Epithelial cell of esophagus (primary cell): ENCODE results near the gene CCRL2.

Experiments used
- DNase-seq: peaks from one replicate; pipeline ENCODE4 v3.0.0; 2010; ENCODE audit warnings: low read depth
- H3K4me3 ChIP-seq: 2 replicates; pipeline ENCODE4 v1.5.1; 2011; ENCODE audit warnings: mild to moderate bottlenecking, low read length, control low read depth
- TF ChIP-seq, protein P1 (sequence below): IDR thresholded peaks from 2 replicates; pipeline ENCODE4 v1.5.1; 2011; ENCODE audit warnings: low read depth, mild to moderate bottlenecking, low read length, control low read depth, inconsistent platforms; ENCODE audit not compliant: insufficient read depth; ENCODE audit errors: missing control alignments

CCRL2 gene

DNA sequence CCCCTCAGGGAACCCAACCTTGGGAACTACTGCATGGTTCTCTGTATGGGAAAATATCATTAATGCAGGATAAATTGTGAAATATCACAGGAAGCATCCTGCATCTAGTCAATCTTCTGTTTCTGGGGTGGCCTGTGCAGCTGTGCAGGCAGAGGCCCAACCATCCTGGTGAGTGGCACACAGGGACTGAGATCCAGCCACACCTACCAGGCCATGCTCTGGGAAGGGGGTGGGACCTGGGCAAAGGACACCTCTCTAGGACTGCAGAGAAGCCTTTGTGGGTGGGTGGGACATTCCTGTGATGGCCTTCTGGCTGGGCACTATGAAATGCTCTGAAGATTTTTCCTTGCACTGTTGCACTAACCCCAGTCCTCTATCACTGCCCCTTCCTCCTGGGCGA, 26.8 kb downstream of the CCRL2 start:
- no peak overlapping the region for H3K4me3 ChIP-seq
- DNase-seq, result no peak
- TF ChIP-seq, protein P1, sequence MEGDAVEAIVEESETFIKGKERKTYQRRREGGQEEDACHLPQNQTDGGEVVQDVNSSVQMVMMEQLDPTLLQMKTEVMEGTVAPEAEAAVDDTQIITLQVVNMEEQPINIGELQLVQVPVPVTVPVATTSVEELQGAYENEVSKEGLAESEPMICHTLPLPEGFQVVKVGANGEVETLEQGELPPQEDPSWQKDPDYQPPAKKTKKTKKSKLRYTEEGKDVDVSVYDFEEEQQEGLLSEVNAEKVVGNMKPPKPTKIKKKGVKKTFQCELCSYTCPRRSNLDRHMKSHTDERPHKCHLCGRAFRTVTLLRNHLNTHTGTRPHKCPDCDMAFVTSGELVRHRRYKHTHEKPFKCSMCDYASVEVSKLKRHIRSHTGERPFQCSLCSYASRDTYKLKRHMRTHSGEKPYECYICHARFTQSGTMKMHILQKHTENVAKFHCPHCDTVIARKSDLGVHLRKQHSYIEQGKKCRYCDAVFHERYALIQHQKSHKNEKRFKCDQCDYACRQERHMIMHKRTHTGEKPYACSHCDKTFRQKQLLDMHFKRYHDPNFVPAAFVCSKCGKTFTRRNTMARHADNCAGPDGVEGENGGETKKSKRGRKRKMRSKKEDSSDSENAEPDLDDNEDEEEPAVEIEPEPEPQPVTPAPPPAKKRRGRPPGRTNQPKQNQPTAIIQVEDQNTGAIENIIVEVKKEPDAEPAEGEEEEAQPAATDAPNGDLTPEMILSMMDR, result no peak

DNA sequence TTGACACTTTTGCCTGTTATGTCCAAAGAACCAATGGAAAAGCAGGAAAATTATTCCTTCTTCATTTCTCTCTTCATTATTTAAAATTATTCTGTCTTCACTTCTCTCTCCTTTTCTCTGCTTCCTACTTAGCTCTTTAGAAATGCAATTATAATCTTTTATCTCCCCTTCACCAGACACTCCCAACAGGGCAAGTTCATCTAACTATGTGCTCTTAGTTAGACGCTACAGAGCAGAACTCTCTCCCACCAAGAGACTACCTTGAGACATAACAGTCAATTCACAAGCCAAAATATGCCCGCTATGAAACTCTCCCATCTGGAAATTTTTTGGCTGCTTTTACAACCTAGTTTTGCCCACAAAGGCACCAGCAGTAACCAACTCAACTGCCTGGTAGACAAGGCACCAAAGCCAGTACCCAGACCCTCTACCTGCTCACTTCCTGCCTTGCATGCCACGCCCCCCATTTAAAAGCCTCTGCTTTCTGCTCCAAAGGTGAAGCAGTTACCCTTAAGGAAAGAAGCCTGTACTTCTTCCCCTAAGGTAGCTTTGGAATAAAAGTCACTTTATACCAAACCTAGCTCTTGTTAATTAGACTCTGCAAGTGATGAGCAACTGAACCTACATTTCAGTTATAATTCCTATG, 28.1 kb downstream of the CCRL2 start:
- TF ChIP-seq, protein P1, result no peak
- DNase-seq, result no peak
- no peak overlapping the region for H3K4me3 ChIP-seq

DNA sequence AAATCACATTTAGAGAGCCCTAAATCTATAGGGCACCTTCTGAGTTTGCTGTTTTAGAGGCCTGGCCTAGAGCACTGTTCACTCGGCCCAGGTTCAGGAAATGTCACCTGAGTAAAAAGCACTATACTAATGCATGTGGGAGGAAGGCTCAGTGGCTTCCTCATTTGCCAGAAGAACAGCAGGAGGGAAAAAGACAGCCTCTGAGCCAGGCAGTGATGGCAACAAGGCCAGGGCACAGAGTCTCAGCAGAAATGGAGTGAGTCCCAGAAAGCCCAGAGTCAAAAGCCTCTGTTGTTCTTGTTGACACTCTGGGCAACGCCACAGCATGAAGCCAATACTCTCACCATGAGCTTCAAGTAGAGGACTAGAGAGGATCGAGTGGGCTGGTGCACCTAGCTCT, 31.8 kb downstream of the CCRL2 start:
- TF ChIP-seq, protein P1, result no peak
- no peak overlapping the region for H3K4me3 ChIP-seq
- no peak for DNase-seq

DNA sequence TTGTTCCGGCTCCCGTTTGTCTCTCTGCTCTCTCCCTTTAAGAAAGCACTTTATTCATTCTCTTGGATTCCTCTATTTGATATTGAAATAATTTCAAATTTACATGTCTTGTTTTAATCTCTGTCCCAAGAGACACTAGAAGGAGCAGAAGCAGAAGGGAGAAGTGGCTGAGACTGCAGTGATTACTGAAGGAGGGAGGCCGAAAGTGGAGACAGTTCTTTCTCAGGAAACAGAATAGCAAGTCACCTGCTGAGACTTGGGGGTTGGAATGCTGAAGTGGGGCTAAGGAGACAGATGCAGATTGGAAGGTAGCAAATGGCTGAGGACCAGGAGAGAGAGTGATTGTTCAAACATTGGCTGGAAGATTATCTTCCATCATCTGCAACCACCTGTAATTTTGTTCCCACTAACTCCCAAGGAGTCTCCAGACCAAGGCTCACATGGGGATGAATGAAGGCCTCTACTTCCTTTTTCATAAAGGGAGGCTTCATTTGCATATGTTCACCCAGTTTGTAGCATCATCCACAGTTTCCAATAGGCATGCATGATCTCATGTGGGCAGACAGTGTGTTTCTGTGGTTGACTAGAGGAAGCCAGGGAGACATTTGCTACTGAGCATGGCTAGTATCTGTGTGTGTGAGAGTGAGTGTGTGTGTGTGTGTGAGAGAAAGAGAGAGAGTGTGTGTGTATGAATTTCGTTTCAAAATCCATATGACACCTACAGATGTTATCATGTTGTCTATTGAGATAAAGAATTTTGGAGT, 33.7 kb downstream of the CCRL2 start:
- H3K4me3 ChIP-seq, result no peak overlapping the region
- DNase-seq, result no peak
- TF ChIP-seq, protein P1, result no peak

DNA sequence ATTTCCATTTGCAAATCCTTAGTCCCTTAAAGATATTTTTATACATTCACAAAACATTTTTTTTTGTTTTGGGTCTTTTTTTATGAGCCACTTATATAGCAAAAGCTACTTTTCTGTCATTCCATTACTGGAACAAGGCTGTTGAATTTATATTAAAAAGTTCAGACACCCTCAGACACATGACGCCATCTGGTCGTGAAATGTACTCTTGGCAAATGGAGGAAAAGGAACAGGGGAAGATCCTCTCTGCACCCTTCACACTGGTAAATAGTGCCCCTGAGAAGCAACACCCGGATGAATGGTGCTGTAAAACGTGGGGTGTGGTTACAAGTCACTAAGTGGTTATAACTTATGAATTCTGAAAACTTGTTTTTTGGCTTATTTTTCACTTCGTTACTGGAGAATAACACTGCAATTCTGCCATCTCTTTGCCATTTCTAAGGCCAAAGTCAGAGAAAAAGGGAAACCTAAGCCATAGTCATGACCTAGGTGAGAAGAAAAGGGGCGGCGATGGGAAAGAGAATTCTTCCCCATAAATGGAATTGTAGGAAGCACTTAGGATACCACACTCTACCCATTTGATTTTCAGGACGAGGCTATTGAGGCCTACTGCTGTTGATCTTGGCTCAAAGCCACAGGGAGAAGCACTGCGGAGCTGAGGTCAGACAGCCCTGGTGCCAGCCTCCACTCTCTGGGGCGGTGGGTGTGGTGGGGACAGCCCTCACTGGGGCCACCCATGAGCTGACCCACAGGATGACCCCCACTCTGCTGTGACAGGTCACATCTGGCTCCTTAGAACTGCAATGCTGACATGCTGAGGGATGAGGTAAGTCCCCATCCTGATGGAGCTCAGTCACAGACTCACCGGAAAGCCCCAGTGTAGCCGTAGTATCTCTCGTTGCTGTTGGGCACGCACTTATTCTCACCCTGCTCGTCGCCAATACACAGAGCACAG, 35.8 kb downstream of the CCRL2 start:
- no peak for DNase-seq
- TF ChIP-seq, protein P1, result no peak
- no peak overlapping the region for H3K4me3 ChIP-seq

DNA sequence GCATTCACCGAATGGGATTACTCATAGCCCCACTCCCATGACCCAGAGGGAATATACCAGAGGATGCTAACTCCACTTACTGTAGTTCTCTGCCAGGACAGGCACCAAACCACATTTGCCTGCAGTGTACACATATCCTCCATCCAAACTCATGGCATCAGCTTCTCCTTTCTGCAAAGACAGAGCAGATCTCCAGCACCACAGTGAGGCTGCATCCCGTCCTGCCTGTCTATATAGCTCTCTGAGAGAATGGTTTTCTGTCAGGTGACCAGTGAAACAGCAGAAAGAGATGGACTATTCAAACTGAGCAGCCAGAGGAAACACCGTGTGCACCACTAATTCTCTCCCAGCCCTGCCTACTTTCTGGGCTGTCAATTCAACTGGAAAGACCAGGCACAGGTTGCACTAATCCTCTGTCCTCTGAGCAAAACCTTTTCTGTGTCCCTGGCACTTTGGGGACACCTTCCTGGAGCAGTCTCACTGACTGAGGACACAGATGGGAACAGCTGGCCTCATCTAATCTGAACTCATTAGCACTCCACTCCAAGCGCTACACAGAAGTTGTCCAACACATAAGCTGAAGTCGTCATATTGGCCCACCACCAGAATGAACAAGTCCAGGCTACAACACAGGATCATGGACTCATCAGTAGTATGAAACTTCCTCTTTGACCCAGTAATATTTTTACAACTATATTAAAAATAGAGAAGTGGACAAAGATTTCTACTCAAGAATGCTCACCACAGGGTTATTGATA, 40.3 kb downstream of the CCRL2 start:
- TF ChIP-seq, protein P1, result no peak
- peak; percentile 14 for DNase-seq

More for the DNA sequence above, 40.3 kb downstream of the CCRL2 start:
- no peak overlapping the region for H3K4me3 ChIP-seq
